HAP-1 (cell line): ENCODE data around the gene SCYGR5.
"Not testable (repeated sequence)": the region's sequence is repeated elsewhere in the genome, so short reads cannot be mapped to it uniquely, and the experiment has no call there.

ENCODE experiments used
- DNase-seq, 2 experiments: peaks; one replicate each; pipeline ENCODE4 v3.0.0-alpha.2; 2016 to 2020; ENCODE audit warnings: low spot score in 2 of 2
- H3K27me3 ChIP-seq: fragments of 250-450 bp; sonication (Bioruptor Pico); 2 replicates; pipeline ENCODE4 v1.5.1; 2020; ENCODE audit warnings: low read depth, mild to moderate bottlenecking, moderate library complexity
- H3K36me3 ChIP-seq: fragments of 250-450 bp; sonication (Bioruptor Pico); replicated peaks from 2 replicates; pipeline ENCODE4 v1.5.1; 2020; ENCODE audit warnings: mild to moderate bottlenecking
- H3K4me1 ChIP-seq: fragments of 250-450 bp; sonication (Bioruptor Pico); 2 replicates; pipeline ENCODE4 v1.5.1; 2020; ENCODE audit warnings: mild to moderate bottlenecking
- H3K4me3 ChIP-seq: fragments of 250-450 bp; sonication (Bioruptor Pico); 2 replicates; pipeline ENCODE4 v1.5.1; 2020; ENCODE audit warnings: mild to moderate bottlenecking, moderate library complexity
- H3K9me3 ChIP-seq: fragments of 250-450 bp; sonication (Bioruptor Pico); 2 replicates; pipeline ENCODE4 v1.5.1; 2020; ENCODE audit warnings: mild to moderate bottlenecking, moderate library complexity
- in situ Hi-C: fragments of 300-500 bp; cut with MboI; formaldehyde crosslinking; loops from 3 replicates; pipeline ENCODE4 v1.14.3; 2020; ENCODE audit warnings: low sequenced_read_pairs, inconsistent platforms, mixed read lengths

SCYGR5 gene

GRCh38 chr2:227654426-227654825 lies 12.2 kb upstream of the SCYGR5 start:
- peaks cover 8% of the 10 kb centered on the region for H3K4me1 ChIP-seq

GRCh38 chr2:227655454-227655853 lies 11.2 kb upstream of the SCYGR5 start:
- H3K27me3 ChIP-seq: no peaks in the 10 kb centered on the region
- no peak for DNase-seq
- peaks cover 8% of the 10 kb centered on the region for H3K4me1 ChIP-seq
- no peaks in the 10 kb centered on the region for H3K9me3 ChIP-seq
- no peak overlapping the region for H3K4me3 ChIP-seq
- no peaks in the 10 kb centered on the region for H3K36me3 ChIP-seq
- in situ Hi-C loops: no loop called here

More at GRCh38 chr2:227654426-227654825, 12.2 kb upstream of the SCYGR5 start:
- no peaks in the 10 kb centered on the region for H3K9me3 ChIP-seq
- DNase-seq: no peak
- no peaks in the 10 kb centered on the region for H3K36me3 ChIP-seq
- in situ Hi-C loops: no loop called here
- H3K4me3 ChIP-seq: no peak overlapping the region
- no peaks in the 10 kb centered on the region for H3K27me3 ChIP-seq

GRCh38 chr2:227657199-227657845 lies 9.3 kb upstream of the SCYGR5 start:
- Histone ChIP-seq H3K4me3 (peak overlapping the region; percentile 8), H3K9me3 (no peaks in the 10 kb centered on the region)

GRCh38 chr2:227661025-227661649 lies 5.5 kb upstream of the SCYGR5 start:
- peaks cover 11% of the 10 kb centered on the region for H3K4me1 ChIP-seq
- H3K4me3 ChIP-seq: no peak overlapping the region
- no peaks in the 10 kb centered on the region for H3K36me3 ChIP-seq
- in situ Hi-C loops: loop anchor here (10.0 kb wide), 1 partner anchor 104 kb away; no protein-coding TSS in a partner anchor
- H3K27me3 ChIP-seq: no peaks in the 10 kb centered on the region
- peak in 1 of 2 experiments; percentile 33 for DNase-seq
- H3K9me3 ChIP-seq: no peaks in the 10 kb centered on the region

More at GRCh38 chr2:227657199-227657845, 9.3 kb upstream of the SCYGR5 start:
- no peaks in the 10 kb centered on the region for H3K36me3 ChIP-seq
- DNase-seq: peak; percentile 39 to 88
- in situ Hi-C loops: no loop called here
- peaks cover 11% of the 10 kb centered on the region for H3K4me1 ChIP-seq
- H3K27me3 ChIP-seq: no peaks in the 10 kb centered on the region

- no peaks in the 10 kb centered on the region for H3K27me3 ChIP-seq
- in situ Hi-C loops: loop anchor here (10.0 kb wide), 1 partner anchor 103 kb away; no protein-coding TSS in a partner anchor
- no peak overlapping the region for H3K4me3 ChIP-seq
- H3K9me3 ChIP-seq: no peaks in the 10 kb centered on the region
- peaks cover 11% of the 10 kb centered on the region for H3K4me1 ChIP-seq
- no peak for DNase-seq
- no peaks in the 10 kb centered on the region for H3K36me3 ChIP-seq
Observed at GRCh38 chr2:227661827-227662226, 4.8 kb upstream of the SCYGR5 start.

GRCh38 chr2:227665189-227665940 lies 1.2 kb upstream of the SCYGR5 start:
- Histone ChIP-seq H3K27me3 (no peaks in the 10 kb centered on the region), H3K36me3 (no peaks in the 10 kb centered on the region), H3K4me1 (peaks cover 3% of the 10 kb centered on the region; the same call in 1 of the 2 replicates), H3K9me3 (no peaks in the 10 kb centered on the region), H3K4me3 (no peak overlapping the region)
- in situ Hi-C loops: loop anchor here (10.0 kb wide), 1 partner anchor 99 kb away; no protein-coding TSS in a partner anchor
- no peak for DNase-seq

- Histone ChIP-seq H3K36me3 (no peaks in the 10 kb centered on the region), H3K9me3 (no peaks in the 10 kb centered on the region), H3K4me3 (no peak overlapping the region), H3K4me1 (peaks cover 15% of the 10 kb centered on the region), H3K27me3 (no peaks in the 10 kb centered on the region)
- in situ Hi-C loops: no loop called here
- DNase-seq: peak in 1 of 2 experiments; percentile 65
Observed at GRCh38 chr2:227671170-227671905, 4.7 kb downstream of the SCYGR5 start.

- H3K36me3 ChIP-seq, H3K4me3 ChIP-seq, H3K9me3 ChIP-seq, in situ Hi-C loops, DNase-seq, H3K27me3 ChIP-seq: not testable (repeated sequence)
- peaks cover 15% of the 10 kb centered on the region for H3K4me1 ChIP-seq
Observed at GRCh38 chr2:227673620-227674019, 7.0 kb downstream of the SCYGR5 start.

- Histone ChIP-seq H3K27me3 (no peaks in the 10 kb centered on the region), H3K36me3 (no peaks in the 10 kb centered on the region), H3K9me3 (no peaks in the 10 kb centered on the region), H3K4me3 (no peak overlapping the region), H3K4me1 (peaks cover 15% of the 10 kb centered on the region)
- DNase-seq: no peak
- in situ Hi-C loops: no loop called here
Observed at GRCh38 chr2:227674485-227674884, 7.9 kb downstream of the SCYGR5 start.

- Histone ChIP-seq H3K27me3 (no peaks in the 10 kb centered on the region), H3K36me3 (no peaks in the 10 kb centered on the region), H3K4me1 (no peaks in the 10 kb centered on the region), H3K4me3 (no peak overlapping the region), H3K9me3 (no peaks in the 10 kb centered on the region)
- in situ Hi-C loops: no loop called here
- no peak for DNase-seq
Observed at GRCh38 chr2:227677928-227678327, 11.3 kb downstream of the SCYGR5 start.

GRCh38 chr2:227684258-227684657 lies 17.7 kb downstream of the SCYGR5 start:
- H3K4me1 ChIP-seq: no peaks in the 10 kb centered on the region
- no peaks in the 10 kb centered on the region for H3K9me3 ChIP-seq
- in situ Hi-C loops: no loop called here
- DNase-seq: no peak
- no peaks in the 10 kb centered on the region for H3K36me3 ChIP-seq
- no peak overlapping the region for H3K4me3 ChIP-seq
- H3K27me3 ChIP-seq: no peaks in the 10 kb centered on the region

GRCh38 chr2:227687189-227687588 lies 20.6 kb downstream of the SCYGR5 start:
- 0 out of 2 replicates have a peak, but pooled peaks cover 3% of the 10 kb centered on the region for H3K27me3 ChIP-seq
- no peak for DNase-seq
- no peak overlapping the region for H3K4me3 ChIP-seq
- H3K4me1 ChIP-seq: no peaks in the 10 kb centered on the region
- no peaks in the 10 kb centered on the region for H3K9me3 ChIP-seq
- no peaks in the 10 kb centered on the region for H3K36me3 ChIP-seq
- in situ Hi-C loops: no loop called here

- no peak for DNase-seq
- in situ Hi-C loops: no loop called here
- Histone ChIP-seq H3K4me3 (no peak overlapping the region), H3K36me3 (no peaks in the 10 kb centered on the region), H3K9me3 (no peaks in the 10 kb centered on the region), H3K27me3 (peaks cover 2% of the 10 kb centered on the region; the same call in 1 of the 2 replicates), H3K4me1 (no peaks in the 10 kb centered on the region)
Observed at GRCh38 chr2:227696990-227697679, 30.5 kb downstream of the SCYGR5 start.
